Body of pancreas (tissue), 4 donors: Measurements from ENCODE around the gene CTBS. TPM values are rescaled to one million over a fixed set of nuclear protein-coding genes. Genes with fewer than 3 reads are reported as not detected.

ENCODE experiments used
- ATAC-seq: fragments of 150-250 bp; one replicate; pipeline ENCODE4 v1.9.1; 2016
- DNase-seq, 4 donors: peaks; one replicate each; pipeline ENCODE4 v3.0.0-alpha.2; 2019
- H3K27ac ChIP-seq, 4 donors: fragments of 200-600 bp; sonication (generic); 1 replicate in 3 of 4; 2 replicates in 1 of 4; pipeline versions ENCODE4 v1.5.1 to v1.6.1; 2016 to 2019; ENCODE audit warnings: mild to moderate bottlenecking in 1 of 4, mixed read lengths in 1 of 4, moderate library complexity in 1 of 4
- H3K27me3 ChIP-seq, 2 donors: fragments of 200-600 bp; sonication (generic); one replicate each; pipeline ENCODE4 v1.6.0; 2016; ENCODE audit warnings: mild to moderate bottlenecking in 1 of 2
- H3K36me3 ChIP-seq, 2 donors: fragments of 200-600 bp; sonication (generic); replicated peaks in 1 of 2; 2 replicates each; pipeline ENCODE4 v1.5.1; 2016; ENCODE audit warnings: low read depth in 2 of 2; ENCODE audit not compliant: insufficient read depth in 1 of 2
- H3K4me1 ChIP-seq: fragments of 200-600 bp; sonication (generic); one replicate; pipeline ENCODE4 v1.6.0; 2016
- H3K4me3 ChIP-seq, 2 donors: fragments of 200-600 bp; sonication (generic); 1 replicate in 1 of 2; 2 replicates in 1 of 2; pipeline ENCODE4 v1.5.1; 2016 to 2019
- H3K9me3 ChIP-seq, 3 donors: fragments of 200-600 bp; sonication (generic); 1 replicate in 2 of 3; 2 replicates in 1 of 3; pipeline ENCODE4 v1.5.1; 2016
- POLR2A ChIP-seq, 3 donors: fragments of 450-650 bp; IDR thresholded peaks; one replicate each; pipeline ENCODE4 v1.6.1; 2016; ENCODE audit warnings: antibody characterized with exemption in 3 of 3, mild to moderate bottlenecking in 2 of 3
- whole genome bisulfite sequencing, 2 donors: methylation state at CpG; one replicate each; pipeline ENCODE4 v1.1.5; 2017; 5-methylcytosine and 5-hydroxymethylcytosine counted together
- intact Hi-C: fragments of 100-400 bp; cut with DNase I; formaldehyde crosslinking; loops from one replicate; pipeline ENCODE4 v1.15.1; 2023
- total RNA-seq, 2 donors: library from RNA; depleted of rRNA; stranded (reverse); fragments of >200 nt; gene quantifications; one replicate each; pipeline ENCODE4 v1.1.0, GENCODE V29; 2016
- TF ChIP-seq, protein P1 (sequence below), 7 experiments: fragments of 450-650 bp in 4 of 7; fragments of 200-600 bp in 3 of 7; sonication (generic) in 3 of 7; IDR thresholded peaks; one replicate each; pipeline ENCODE4 v1.5.1; 2016 to 2019; ENCODE audit warnings: antibody characterized with exemption in 7 of 7

Gene CTBS
- total RNA-seq, 2 donors from 2014 or later = 13.5 to 15.5 TPM

DNA sequence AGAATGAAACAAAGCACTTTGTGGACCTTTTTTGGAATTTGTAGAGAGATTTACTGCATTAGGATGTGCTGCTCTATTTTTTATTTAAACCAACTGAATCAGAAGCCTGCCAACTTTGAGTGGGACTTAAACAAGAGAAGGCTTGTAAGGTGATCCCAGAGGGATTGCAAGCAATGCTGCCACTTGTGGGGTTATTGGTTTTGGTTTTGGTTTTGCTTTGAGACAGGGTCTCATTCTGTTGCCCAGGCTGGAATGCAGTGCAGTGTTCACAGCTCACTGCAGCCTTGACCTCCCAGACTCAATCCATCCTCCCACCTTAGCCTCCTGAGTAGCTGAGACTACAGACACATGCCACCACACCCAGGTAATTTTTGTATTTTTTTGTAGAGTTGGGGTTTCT, 35.6 kb downstream of the CTBS start:
- no peaks in the 10 kb centered on the region for H3K9me3 ChIP-seq
- intact Hi-C loops = no loop called here
- TF ChIP-seq, protein P1, sequence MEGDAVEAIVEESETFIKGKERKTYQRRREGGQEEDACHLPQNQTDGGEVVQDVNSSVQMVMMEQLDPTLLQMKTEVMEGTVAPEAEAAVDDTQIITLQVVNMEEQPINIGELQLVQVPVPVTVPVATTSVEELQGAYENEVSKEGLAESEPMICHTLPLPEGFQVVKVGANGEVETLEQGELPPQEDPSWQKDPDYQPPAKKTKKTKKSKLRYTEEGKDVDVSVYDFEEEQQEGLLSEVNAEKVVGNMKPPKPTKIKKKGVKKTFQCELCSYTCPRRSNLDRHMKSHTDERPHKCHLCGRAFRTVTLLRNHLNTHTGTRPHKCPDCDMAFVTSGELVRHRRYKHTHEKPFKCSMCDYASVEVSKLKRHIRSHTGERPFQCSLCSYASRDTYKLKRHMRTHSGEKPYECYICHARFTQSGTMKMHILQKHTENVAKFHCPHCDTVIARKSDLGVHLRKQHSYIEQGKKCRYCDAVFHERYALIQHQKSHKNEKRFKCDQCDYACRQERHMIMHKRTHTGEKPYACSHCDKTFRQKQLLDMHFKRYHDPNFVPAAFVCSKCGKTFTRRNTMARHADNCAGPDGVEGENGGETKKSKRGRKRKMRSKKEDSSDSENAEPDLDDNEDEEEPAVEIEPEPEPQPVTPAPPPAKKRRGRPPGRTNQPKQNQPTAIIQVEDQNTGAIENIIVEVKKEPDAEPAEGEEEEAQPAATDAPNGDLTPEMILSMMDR (IDR thresholded peaks at IDR 0.05) = no peak
- no peak for TF ChIP-seq POLR2A (IDR thresholded peaks at IDR 0.05)
- no peaks in the 10 kb centered on the region for H3K36me3 ChIP-seq
- H3K27ac ChIP-seq = no peak overlapping the region
- no peaks in the 10 kb centered on the region for H3K4me1 ChIP-seq
- ATAC-seq (no peak), DNase-seq (no peak)
- H3K4me3 ChIP-seq = no peak overlapping the region
- no peaks in the 10 kb centered on the region for H3K27me3 ChIP-seq

DNA sequence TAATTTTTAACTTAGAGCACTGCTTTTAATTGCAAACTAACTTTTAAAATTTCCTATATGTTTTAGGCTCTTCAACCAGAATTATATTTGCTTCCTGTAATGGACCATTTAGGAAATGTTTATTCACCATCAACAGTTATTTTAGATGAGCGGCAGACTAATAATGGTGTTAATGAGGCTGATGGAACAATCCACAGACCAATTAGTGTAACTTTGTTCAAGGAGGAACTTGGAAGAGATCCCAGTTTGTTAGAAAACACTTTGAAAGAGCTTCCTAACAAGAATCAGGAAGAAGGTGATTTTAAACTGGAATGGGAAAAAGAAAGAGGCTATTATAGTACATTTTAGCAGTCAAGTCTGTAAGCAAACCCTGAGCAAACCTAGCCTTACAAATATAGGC, 48.5 kb downstream of the CTBS start:
- Histone ChIP-seq H3K4me1 (no peaks in the 10 kb centered on the region), H3K9me3 (no peaks in the 10 kb centered on the region), H3K4me3 (no peak overlapping the region), H3K27me3 (no peaks in the 10 kb centered on the region), H3K36me3 (no peaks in the 10 kb centered on the region), H3K27ac (no peak overlapping the region)
- no peak for DNase-seq
- intact Hi-C loops = no loop called here
- ATAC-seq = no peak
- WGBS, 2 donors = 78 to 93% methylated on average over 1 of the region's 1 CpG
- no peak for TF ChIP-seq POLR2A (IDR thresholded peaks at IDR 0.05)
- TF ChIP-seq, protein P1 (IDR thresholded peaks at IDR 0.05) = no peak

DNA sequence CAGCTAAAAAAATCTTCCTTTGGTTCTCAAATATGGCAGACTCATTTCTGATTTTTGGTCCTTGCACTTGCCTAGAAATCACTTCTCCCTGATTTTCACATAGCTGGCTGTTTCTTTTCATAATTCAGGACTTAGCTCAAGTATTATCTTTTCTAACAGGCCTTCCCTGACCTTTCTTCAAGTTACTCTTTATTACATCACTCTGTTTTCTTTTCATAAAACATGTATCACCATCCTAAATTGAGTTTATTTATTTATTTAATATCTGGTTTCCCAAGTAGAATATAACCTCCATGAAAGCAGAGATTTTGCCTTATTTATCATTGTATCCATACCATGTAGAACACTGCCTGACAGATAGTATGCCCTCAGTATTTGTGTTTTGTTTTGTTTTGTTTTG, 49.6 kb downstream of the CTBS start:
- no peaks in the 10 kb centered on the region for H3K36me3 ChIP-seq
- H3K27me3 ChIP-seq = no peaks in the 10 kb centered on the region
- no peak overlapping the region for H3K4me3 ChIP-seq
- ATAC-seq (no peak), DNase-seq (no peak)
- H3K4me1 ChIP-seq = no peaks in the 10 kb centered on the region
- TF ChIP-seq, protein P1 (IDR thresholded peaks at IDR 0.05) = no peak
- no peak for TF ChIP-seq POLR2A (IDR thresholded peaks at IDR 0.05)
- H3K27ac ChIP-seq = no peak overlapping the region
- H3K9me3 ChIP-seq = no peaks in the 10 kb centered on the region
- intact Hi-C loops = no loop called here

- WGBS, 2 donors = 92 to 94% methylated on average over 3 of the region's 3 CpGs
- TF ChIP-seq POLR2A (IDR thresholded peaks at IDR 0.05) = no peak
- TF ChIP-seq, protein P1 (IDR thresholded peaks at IDR 0.05) = no peak
- Histone ChIP-seq H3K4me3 (no peak overlapping the region), H3K27me3 (no peaks in the 10 kb centered on the region), H3K27ac (no peak overlapping the region), H3K36me3 (no peaks in the 10 kb centered on the region), H3K4me1 (peaks cover 6% of the 10 kb centered on the region), H3K9me3 (no peaks in the 10 kb centered on the region)
- DNase-seq = no peak
- intact Hi-C loops = no loop called here
- ATAC-seq = no peak
Measured at GRCh38 chr1:84510668-84511067, 63.6 kb downstream of the CTBS start.

- Histone ChIP-seq H3K4me1 (peaks cover 6% of the 10 kb centered on the region), H3K9me3 (no peaks in the 10 kb centered on the region)
- ATAC-seq = no peak
Measured at GRCh38 chr1:84510165-84510564, 64.1 kb downstream of the CTBS start.

More at GRCh38 chr1:84510165-84510564, 64.1 kb downstream of the CTBS start:
- WGBS, 2 donors = 51 to 63% methylated on average over 2 of the region's 2 CpGs
- DNase-seq = no peak
- no peak for TF ChIP-seq POLR2A (IDR thresholded peaks at IDR 0.05)
- TF ChIP-seq, protein P1 (IDR thresholded peaks at IDR 0.05) = no peak
- Histone ChIP-seq H3K27ac (no peak overlapping the region), H3K27me3 (no peaks in the 10 kb centered on the region), H3K36me3 (no peaks in the 10 kb centered on the region), H3K4me3 (no peak overlapping the region)
- intact Hi-C loops = no loop called here
